GM19324 (cell line): ENCODE results near the gene PLEKHG3.

Experiments used
- ATAC-seq: cut with Tn5 transposase; IDR thresholded peaks from one replicate; pipeline ENCODE4 v1.9.1; 2021; ENCODE audit warnings: mild to moderate bottlenecking, moderate library complexity; ENCODE audit not compliant: unreplicated experiment, low FRiP score

Gene PLEKHG3

DNA sequence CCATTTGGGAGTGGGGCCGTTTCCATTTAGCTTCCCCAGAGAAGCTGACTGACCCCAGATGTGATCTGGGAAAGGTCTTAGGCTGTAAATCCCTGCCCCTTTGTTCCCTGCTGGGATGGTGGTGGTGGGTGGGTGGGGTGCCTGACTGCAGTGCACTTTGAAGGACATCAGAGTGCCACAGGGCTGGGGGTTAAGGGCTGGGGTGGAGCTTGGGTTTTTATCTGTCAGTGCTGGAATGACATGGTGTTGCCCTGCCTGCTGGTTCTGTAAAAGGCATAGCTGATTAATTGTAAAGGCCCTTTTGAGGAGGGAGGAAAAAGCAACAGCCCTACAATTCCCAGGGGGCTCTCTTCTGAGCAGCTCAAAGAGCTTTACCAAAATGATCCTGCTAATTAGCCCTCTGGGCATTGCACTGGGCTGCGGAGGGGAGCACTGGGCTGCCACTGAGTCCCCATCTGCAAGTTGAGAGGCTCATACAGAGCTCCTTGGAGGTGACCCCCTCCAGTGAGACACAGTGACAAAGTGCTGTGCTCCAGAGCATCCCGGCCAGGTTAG lies 21.1 kb downstream of the PLEKHG3 start:
- no peak for ATAC-seq

DNA sequence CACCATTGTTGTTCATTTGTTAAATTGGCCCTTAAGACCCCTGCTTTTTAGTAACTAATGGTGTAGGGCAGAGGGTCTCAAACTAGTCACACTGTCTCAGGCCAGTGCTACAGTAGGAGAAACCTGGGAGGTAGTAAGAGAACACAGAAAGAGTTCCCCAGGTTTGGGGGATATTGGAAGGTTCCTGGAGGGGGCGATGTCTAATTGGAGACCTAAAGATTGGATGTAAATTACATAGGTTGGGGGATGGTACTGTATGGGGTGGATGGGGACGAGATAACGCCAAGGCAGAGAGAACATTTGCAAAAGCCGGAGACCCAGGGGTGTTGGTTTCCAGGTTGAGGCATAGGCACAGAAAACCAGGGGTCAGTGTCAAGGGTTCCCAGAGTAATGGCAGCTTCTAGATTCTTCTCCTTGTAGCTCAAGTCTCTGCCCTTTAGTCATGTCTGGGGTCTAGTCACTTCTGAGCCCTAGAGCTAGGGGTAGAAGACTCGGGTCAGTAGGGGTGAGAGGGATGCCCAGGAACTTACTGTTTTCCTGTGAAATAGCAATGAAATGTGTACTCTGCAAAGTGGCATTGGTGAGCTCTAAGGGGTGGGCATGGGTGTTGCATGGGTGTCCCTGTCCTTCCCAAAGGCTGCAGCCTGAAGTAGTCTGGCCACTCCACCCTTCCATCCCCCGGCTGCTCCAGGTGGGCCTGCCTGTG lies 21.8 kb downstream of the PLEKHG3 start:
- no peak for ATAC-seq

DNA sequence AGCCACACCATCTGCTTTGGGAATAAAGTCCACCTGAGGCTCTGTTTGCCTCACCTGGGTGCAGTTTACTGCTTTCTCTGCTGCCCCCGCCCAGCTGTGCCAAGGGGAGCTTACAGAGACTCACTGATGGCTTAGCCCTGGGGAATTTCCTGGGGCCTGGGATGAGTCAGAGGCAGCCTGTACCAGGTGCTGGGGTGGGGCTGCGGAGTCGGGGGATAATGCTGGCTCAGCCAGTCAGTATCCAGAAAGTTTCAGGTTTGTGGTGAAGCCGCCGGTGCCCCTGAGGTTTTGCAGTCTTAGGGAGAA lies 22.3 kb downstream of the PLEKHG3 start:
- ATAC-seq = no peak

DNA sequence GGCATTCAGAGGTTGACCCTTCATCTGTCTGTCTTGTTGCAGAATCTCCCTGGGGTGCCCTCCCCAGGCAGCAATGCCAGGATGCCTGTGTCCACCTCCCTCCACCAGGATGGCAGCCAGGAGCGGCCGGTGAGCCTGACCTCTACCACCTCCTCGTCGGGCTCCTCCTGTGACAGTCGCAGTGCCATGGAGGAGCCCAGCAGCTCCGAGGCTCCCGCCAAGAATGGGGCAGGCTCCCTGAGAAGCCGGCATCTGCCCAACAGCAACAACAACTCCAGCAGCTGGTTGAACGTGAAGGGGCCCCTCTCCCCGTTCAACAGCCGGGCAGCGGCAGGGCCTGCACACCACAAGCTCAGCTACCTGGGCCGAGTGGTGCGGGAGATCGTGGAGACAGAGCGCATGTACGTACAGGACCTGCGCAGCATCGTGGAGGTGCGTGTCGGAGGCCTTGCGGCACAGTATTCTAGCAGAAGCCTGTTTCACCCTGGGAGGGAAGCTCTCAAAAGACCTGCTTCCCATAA lies 23.4 kb downstream of the PLEKHG3 start:
- no peak for ATAC-seq

DNA sequence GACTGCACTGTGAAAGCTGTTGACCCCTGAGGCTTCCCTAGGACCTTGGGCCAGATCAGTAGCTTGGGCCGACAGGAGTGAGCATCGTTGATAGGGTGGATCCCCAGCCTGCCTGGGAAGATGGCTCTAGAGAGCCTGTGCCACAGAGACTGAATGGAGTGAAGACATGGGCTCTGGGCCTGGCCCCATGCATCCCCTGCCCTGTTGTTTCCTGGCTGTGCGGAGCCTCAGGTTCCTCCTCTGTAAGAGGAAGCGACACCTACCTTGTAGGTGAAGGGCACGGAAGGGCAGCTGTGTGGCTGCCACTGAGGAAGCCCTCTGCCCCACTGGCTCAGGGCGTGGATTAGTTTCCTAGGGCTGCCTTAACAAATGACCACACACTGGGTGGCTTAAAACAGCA lies 23.9 kb downstream of the PLEKHG3 start:
- ATAC-seq = no peak

DNA sequence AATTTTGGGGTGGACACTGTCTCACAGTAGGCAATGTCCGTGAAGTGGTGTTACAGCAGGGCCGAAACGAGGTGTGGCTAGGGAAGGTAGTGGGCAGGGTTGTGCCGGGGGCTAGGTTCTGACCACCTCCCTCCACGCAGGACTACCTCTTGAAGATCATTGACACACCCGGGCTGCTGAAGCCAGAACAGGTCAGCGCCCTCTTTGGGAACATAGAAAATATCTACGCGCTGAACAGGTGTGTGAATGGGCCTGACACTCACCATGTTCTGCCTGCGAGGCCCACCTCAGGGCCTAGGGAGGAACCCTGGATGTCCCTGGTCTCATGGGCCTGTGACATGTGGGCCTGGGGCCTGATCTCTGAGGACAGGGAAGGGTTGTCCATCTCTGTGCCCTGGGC lies 24.6 kb downstream of the PLEKHG3 start:
- ATAC-seq = no peak

DNA sequence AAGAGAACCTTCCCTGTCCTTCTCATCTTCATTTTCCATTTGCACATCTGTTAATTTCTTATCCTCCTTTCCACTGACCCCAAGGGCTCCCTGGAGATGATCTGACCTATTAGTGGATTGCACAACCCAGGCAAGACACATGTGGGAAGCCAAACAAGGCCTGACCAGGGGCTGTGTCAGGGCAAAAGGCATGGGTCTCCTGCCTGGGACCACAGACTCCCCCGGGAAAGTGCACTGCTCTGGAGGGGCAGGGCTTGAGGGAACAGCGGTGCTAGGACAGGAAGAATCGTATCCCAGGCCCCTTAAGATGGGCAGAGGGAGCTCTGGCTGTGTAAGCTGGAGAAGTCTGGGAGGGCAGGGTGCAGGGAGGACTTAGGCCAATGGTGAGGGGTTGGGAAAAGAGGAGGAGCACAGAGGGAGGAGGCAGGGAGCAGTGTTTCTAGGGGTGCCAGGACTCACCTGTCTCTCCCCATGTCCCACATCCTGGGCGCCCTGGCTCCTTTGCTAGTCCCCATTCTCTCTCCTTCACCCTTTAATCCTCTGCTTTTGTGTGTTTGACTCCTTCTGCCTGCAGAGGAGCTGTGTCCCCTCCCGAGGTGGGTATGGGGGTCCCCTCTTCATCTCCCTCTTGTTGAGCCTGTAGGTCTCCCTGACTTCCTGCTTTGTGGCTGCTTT lies 25.3 kb downstream of the PLEKHG3 start:
- no peak for ATAC-seq

DNA sequence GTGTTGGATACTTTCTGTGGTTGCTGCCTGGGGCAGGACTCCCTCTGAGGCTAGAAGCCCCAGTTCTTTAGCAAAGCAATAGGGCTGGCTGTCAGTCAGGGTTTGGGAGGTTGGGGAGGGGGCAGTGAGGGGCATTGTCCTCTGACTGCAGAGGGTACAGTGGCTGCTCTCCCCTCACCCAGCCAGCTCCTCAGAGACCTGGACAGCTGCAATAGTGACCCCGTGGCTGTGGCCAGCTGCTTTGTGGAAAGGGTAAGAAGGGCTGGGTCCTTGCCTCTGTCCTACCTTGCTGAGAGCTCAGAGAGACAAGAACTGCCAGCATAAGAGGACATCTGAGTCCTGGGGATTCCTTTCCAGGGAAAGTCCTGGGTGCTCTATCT lies 25.8 kb downstream of the PLEKHG3 start:
- ATAC-seq = no peak

DNA sequence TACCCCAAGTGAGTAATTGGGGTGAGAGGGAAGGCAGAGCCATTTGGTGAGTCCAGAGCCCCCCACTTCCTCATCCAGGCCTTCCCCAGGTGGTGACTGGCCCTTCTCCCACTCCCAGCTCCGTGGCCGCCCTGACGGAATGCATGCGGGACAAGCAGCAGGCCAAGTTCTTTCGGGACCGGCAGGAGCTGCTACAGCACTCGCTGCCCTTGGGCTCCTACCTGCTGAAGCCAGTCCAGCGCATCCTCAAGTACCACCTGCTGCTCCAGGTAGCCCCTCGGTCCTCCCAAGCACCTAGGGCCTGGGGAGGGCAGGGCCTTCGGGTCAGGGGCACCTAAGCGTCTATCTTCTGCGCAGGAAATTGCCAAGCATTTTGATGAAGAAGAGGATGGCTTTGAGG lies 26.5 kb downstream of the PLEKHG3 start:
- no peak for ATAC-seq

DNA sequence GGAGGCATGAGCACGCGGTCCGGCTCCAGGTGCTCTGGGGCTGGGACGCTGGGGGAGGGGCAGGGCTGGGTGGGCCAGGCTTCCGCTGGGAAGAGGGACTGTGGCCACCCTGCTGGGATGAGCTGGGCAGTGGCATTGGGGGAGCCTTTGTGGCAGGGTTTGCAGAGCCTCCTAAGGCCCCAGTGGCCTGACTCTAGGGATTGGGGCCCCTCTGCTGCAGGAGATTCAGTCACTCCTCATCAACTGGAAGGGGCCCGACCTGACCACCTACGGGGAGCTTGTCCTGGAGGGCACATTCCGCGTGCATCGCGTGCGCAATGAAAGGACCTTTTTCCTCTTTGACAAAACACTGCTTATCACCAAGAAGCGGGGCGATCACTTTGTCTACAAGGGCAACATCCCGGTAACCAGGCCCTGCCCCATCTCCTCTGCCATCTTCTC lies 26.9 kb downstream of the PLEKHG3 start:
- no peak for ATAC-seq

DNA sequence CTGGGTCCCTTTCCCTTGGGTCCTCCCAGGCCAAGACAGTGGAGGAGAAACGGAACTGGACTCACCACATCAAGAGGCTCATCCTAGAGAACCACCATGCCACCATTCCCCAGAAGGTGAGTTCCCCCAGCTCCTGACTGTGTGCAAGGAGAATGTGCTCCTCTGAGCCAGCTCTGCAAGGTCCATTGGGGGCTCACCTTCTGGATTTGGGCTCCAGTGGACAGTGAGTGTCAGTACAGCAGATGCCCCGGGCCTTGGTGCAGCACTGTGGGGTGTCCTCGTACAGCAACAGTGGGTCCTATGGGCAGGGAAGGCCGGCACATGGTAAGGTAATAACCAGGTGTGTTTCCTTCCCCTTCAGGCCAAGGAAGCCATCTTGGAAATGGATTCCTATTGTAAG lies 27.8 kb downstream of the PLEKHG3 start:
- no peak for ATAC-seq

DNA sequence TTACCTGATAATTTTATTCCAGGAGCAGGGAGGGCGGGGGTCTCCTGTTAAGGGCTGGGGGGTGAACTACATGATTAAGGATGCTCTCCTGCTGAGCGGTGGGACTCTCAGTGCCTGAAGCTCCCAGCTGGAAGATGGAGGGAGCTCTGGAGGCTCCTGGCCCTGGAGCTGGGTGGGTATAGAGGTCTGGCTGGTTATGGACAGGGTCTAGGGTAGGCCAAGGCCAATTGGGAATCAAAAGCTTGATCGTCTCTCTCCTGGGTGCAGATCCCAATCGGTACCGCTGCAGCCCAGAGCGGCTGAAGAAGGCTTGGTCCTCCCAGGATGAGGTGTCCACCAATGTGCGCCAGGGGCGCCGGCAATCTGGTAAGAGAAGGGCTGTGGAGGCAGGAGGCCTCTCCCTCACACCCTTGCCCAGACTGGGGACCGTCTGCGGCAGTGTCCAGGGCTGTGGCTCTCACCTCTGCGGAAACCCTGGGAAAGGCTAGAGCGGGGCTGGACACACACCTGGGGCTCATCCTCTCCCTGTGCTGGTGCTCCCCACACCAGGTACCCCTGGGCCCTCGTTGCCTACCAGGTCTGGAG lies 28.4 kb downstream of the PLEKHG3 start:
- ATAC-seq = no peak

DNA sequence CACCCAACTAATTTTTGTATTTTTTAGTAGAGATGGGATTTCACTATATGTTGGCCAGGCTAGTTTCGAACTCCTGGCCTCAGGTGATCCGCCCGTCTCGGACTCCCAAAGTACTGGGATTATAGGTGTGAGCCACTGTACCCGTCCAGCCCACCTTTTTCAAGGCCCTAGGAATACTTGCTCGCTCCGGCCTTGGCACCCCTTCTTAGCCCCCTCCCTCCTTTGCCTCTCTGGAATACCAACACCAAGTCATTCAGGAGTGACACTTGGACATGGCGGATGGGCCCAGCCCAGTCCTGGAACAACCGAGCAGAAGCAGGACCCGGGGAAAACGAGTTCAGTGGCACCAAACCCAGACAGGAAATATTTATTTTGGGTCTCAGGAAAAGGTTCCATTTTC lies 29.1 kb downstream of the PLEKHG3 start:
- no peak for ATAC-seq

DNA sequence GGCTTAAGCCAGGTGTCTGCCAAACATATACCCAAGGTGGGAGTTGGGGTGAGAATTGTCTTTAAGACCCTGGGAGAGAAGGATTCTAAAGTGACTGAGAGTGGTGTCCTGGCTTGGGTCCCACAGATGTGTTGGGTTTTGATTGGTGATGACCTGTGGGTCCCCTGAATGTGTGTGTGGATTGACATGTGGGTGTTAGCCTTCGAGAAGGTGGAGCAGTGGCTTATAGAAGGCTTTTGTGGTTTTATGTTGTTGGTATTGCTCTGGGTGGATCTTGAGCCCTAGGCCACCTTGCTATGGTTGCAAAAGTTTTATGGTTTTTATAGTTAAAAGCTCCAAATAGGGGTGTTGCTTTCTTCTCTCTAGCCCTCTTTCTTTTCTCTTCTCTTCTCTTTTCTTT lies 29.7 kb downstream of the PLEKHG3 start:
- no peak for ATAC-seq

DNA sequence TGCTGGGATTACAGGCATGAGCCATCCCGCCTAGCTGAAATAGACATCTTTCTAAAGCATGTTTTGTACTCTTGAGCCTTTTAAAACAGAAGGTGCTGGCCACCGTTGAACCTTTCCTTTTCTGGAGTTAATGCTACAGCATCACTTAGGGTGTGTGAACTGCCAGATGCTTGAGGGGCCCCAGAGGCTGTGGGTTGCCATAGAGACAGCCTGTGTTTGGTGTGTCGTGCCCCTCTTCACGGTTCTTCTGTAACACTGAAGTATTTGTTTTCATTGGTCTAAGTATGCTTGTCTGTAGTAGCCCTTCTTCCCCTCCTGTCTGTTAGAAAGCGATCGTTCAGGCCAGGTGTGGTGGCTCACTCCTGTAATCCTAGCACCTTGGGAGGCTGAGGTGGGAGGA lies 30.8 kb downstream of the PLEKHG3 start:
- no peak for ATAC-seq

DNA sequence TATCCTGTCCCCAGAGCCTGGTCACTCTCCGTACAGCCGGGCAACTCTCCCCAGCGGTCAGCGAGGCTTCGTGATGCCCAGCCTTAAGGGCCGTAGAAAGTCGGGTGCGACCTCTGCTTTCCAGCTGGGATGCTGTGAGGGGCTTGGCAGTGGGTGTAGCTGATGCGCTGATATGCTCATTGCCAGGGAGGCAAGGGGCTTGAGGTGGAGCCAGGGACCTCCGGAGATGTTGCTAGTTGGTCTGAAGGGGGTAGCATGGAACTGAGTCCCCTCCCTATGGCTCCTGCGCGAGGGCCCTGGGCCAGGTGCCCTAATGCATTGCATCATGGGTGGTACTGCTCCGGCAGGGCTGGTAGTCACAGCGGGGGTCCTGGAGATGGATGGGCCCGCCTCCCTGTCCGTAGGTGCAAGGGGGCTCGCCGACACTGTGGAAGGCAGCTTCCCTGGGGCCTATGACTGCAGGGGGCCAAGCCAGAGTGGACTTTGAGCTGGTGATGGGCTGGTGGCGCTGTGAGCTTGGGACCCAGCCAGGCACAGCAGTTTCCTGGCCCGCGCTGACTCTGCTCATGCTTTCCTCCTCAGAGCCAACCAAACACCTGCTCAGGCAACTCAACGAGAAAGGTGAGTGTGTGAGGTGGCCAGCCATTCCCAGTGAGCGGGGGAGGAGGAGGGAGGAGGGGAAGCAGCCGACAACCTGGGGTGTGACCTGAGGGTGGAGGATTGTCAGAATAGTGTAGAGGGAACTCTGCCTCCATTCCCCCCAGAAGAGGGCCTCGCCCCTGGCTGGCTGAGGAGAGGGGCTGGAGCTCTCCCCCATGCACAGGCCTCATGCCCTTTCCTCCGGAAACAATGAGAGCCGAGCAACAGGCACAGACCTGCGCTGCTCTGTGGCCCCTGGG lies 32.3 kb downstream of the PLEKHG3 start:
- no peak for ATAC-seq

DNA sequence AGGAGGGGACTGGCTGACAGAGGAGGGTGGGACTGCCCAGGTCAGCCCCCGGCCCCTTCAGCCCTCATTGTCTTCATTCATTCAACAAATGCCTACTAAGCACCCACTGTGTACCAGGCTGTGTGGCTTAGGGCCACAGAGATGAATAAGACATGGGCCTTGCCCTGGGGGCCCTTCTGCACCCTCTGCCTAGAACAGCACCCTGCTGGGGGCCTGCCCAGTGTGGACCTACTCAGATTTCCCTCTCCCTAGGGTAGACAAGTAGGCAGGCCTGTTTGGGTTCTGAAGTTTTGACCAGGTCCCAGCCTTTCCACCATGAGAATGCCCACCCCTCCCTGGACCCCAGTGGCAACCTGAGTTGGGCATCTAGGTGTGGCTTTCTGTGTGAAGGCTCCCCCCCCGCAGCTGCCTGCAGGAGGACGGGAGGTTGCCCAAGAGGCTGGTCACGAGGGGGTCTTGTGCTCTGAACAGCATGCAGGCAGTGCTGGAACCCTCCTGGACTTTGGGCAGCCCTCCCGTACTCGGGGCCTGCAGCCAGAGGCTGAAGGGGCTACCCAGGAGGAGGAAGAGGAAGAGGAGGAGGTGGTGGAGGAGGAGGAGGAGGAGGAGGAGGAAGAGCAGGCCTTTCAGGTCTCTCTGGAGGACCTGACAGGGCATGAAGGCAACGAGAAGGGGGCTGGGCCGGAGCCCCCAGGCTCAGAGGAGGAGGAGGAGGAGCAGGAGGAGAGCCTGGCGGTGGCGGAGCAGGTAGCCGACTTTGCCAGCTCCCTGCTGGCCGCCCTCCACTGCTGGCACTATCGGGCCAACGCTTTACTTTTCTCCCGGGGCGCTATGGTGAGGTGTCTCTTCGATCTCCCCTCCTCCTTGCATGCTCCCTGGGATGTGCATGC lies 33.4 kb downstream of the PLEKHG3 start:
- no peak for ATAC-seq

DNA sequence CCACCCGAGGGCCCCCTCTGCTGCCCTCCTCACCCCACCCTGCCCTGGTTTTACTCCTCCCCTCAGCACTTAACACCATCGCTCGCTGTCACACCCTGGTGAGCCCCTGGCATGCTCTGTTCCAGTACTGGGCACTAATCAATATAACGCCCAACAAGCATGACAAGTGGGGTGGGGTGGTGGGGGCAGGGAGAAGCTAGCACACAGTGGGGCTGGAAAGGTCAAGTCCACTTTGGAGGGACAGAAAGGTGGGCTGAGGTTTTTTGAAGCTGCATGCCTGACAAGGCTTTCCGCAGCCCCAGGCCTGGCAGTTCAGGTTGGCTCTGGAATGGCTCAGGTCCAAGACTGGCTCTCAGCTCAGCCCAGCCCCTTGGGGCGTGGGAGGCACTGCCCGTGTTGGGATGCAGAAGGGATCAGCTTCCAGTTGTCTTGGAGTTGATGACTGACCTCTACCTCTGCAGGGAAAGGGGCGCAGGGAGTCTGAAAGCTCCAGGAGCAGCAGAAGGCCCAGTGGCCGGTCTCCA lies 34.1 kb downstream of the PLEKHG3 start:
- ATAC-seq = no peak

DNA sequence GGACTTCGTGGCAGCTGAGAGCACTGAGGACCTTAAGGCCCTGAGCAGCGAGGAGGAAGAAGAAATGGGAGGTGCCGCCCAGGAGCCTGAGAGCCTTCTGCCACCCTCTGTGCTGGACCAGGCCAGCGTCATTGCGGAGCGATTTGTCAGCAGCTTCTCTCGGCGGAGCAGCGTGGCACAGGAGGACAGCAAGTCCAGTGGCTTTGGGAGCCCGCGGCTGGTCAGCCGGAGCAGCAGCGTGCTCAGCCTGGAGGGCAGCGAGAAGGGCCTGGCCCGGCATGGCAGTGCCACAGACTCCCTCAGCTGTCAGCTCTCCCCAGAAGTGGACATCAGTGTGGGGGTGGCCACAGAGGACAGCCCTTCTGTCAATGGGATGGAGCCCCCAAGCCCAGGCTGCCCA lies 37.0 kb downstream of the PLEKHG3 start:
- ATAC-seq = no peak
